Activated CD8-positive, alpha-beta memory T cell treated with anti-CD3 and anti-CD28 coated beads, Interleukin-2, amount 10 ng/mL, durations not matched to agents 7 days and 5 days (primary cell): ENCODE measurements around the gene VPS52. TPM values are rescaled to one million over a fixed set of nuclear protein-coding genes. Genes with fewer than 3 reads are reported as not detected.

Source experiments
- ATAC-seq: fragments of 150-1000 bp; cut with Tn5 transposase; one replicate; pipeline ENCODE4 v1.10.0; 2021; ENCODE audit warnings: moderate library complexity
- CTCF ChIA-PET: fragments of 350-600 bp; sonication (Branson Sonifier 250); formaldehyde crosslinking; loops from one replicate; lab custom pipeline; 2021; ENCODE audit warnings: antibody characterized with exemption; lab: Charles Lee
- DNase-seq: peaks from one replicate; pipeline ENCODE4 v3.0.0-alpha.2; 2020
- H3K27ac Mint-ChIP-seq: one replicate; pipeline ENCODE4 v1.8.0; 2021; ENCODE audit warnings: mild to moderate bottlenecking, mixed read lengths
- H3K27me3 Mint-ChIP-seq: one replicate; pipeline ENCODE4 v1.8.0; 2021; ENCODE audit warnings: mixed read lengths
- H3K36me3 Mint-ChIP-seq: one replicate; pipeline ENCODE4 v1.8.0; 2021; ENCODE audit warnings: mild to moderate bottlenecking, mixed read lengths
- H3K4me1 Mint-ChIP-seq: one replicate; pipeline ENCODE4 v1.8.0; 2021; ENCODE audit warnings: mixed read lengths
- H3K4me3 Mint-ChIP-seq: one replicate; pipeline ENCODE4 v1.8.0; 2021; ENCODE audit warnings: mild to moderate bottlenecking, moderate library complexity, mixed read lengths
- H3K9me3 Mint-ChIP-seq: one replicate; pipeline ENCODE4 v1.8.0; 2022; ENCODE audit warnings: low read depth, mixed read lengths
- total RNA-seq, 2 experiments: library from RNA; stranded (reverse); gene quantifications; one replicate each; pipeline ENCODE4 v1.2.3, GENCODE V29; 2021

Gene VPS52
- total RNA-seq, 2 experiments from 2014 or later: 60.6 to 63.3 TPM

GRCh38 chr6:33314515-33314942 lies 42.9 kb upstream of the VPS52 start:
- no peaks in the 10 kb centered on the region for H3K9me3 Mint-ChIP-seq
- CTCF ChIA-PET: no interaction called here
- DNase-seq: peak; percentile 87
- ATAC-seq: peak; percentile 34
- H3K27ac Mint-ChIP-seq: peak overlapping the region; percentile 99
- H3K27me3 Mint-ChIP-seq: no peaks in the 10 kb centered on the region
- H3K4me3 Mint-ChIP-seq: peak overlapping the region; percentile 98
- peaks cover 35% of the 10 kb centered on the region for H3K36me3 Mint-ChIP-seq
- H3K4me1 Mint-ChIP-seq: peaks cover 67% of the 10 kb centered on the region

- Mint-ChIP-seq H3K9me3 (no peaks in the 10 kb centered on the region), H3K36me3 (peaks cover 32% of the 10 kb centered on the region), H3K27me3 (no peaks in the 10 kb centered on the region), H3K27ac (peak within 1 kb of the TSS; percentile 99), H3K4me3 (peak within 1 kb of the TSS; percentile 98), H3K4me1 (peaks cover 63% of the 10 kb centered on the region)
- DNase-seq (peak; percentile 92), ATAC-seq (peak; percentile 55)
- CTCF ChIA-PET: interaction anchor here (1.6 to 4.3 kb wide), 4 partner anchors 14 to 112 kb away, joined by 8 to 37 read pairs (median 12); partner anchors contain the start of genes B3GALT4, PFDN6, RGL2 and WDR46
Observed at GRCh38 chr6:33313709-33314514, 42.2 kb upstream of the VPS52 start, which contains the start of gene TAPBP. TAPBP (minus strand) TSS chr6:33314078; CDS start chr6:33314041, 37 bp downstream.

GRCh38 chr6:33313105-33313708 lies 41.5 kb upstream of the VPS52 start:
- CTCF ChIA-PET: interaction anchor here (1.6 to 4.3 kb wide), 5 partner anchors 13 to 113 kb away, joined by 8 to 37 read pairs (median 12); partner anchors contain the start of genes B3GALT4, PFDN6, RGL2 and WDR46
- DNase-seq (peak; percentile 66), ATAC-seq (peak; percentile 2)
- Mint-ChIP-seq H3K36me3 (peaks cover 33% of the 10 kb centered on the region), H3K4me1 (peaks cover 62% of the 10 kb centered on the region), H3K27ac (peak overlapping the region; percentile 99), H3K4me3 (peak overlapping the region; percentile 98), H3K27me3 (no peaks in the 10 kb centered on the region), H3K9me3 (no peaks in the 10 kb centered on the region)

GRCh38 chr6:33312361-33313104 lies 40.9 kb upstream of the VPS52 start:
- ATAC-seq: peak; percentile 45
- H3K4me1 Mint-ChIP-seq: peaks cover 58% of the 10 kb centered on the region
- peak; percentile 91 for DNase-seq
- H3K4me3 Mint-ChIP-seq: peak overlapping the region; percentile 98
- H3K27ac Mint-ChIP-seq: peak overlapping the region; percentile 99
- H3K9me3 Mint-ChIP-seq: no peaks in the 10 kb centered on the region
- CTCF ChIA-PET: interaction anchor here (1.6 to 4.3 kb wide), 5 partner anchors 13 to 113 kb away, joined by 8 to 37 read pairs (median 12); partner anchors contain the start of genes B3GALT4, PFDN6, RGL2 and WDR46
- H3K36me3 Mint-ChIP-seq: peaks cover 32% of the 10 kb centered on the region
- H3K27me3 Mint-ChIP-seq: no peaks in the 10 kb centered on the region

- H3K36me3 Mint-ChIP-seq: peaks cover 55% of the 10 kb centered on the region
Observed at GRCh38 chr6:33306356-33306755, 34.7 kb upstream of the VPS52 start.

GRCh38 chr6:33305052-33305451 lies 33.4 kb upstream of the VPS52 start:
- no peak for ATAC-seq
- Mint-ChIP-seq H3K4me3 (no peak overlapping the region), H3K4me1 (peaks cover 33% of the 10 kb centered on the region), H3K9me3 (no peaks in the 10 kb centered on the region), H3K27me3 (no peaks in the 10 kb centered on the region), H3K27ac (no peak overlapping the region), H3K36me3 (peaks cover 56% of the 10 kb centered on the region)
- CTCF ChIA-PET: interaction anchor here (0.7 kb wide), 1 partner anchor 16 kb away, joined by 3 read pairs; the partner anchor contains the start of genes PFDN6 and WDR46
- DNase-seq: no peak

More at GRCh38 chr6:33306356-33306755, 34.7 kb upstream of the VPS52 start:
- Mint-ChIP-seq H3K27me3 (no peaks in the 10 kb centered on the region), H3K4me1 (peaks cover 32% of the 10 kb centered on the region), H3K9me3 (no peaks in the 10 kb centered on the region), H3K4me3 (no peak overlapping the region), H3K27ac (no peak overlapping the region)
- DNase-seq (no peak), ATAC-seq (no peak)
- CTCF ChIA-PET: interaction anchor here (1.2 kb wide), 1 partner anchor 101 kb away, joined by 3 read pairs; no protein-coding TSS in a partner anchor

DNA sequence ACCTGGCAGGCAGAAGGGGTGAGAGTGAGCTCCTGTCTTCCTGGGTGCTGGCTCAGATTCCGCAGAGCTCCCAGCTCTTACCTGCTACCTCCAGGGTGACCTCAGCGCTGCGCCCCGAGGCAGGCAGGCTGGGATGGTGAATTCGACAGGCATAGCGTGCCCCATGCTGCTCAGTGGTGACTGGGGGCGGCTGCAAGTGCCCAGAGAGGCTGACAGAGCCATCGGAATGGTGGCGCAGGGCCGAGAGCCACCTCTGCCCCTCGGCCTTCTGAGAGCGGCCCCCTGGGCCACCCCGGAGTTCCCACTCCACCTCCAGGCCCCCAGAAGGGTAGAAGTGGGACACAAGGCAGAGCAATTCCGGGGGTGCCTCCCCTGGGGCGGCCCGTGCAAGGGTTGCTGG lies 32.5 kb upstream of the VPS52 start:
- H3K4me3 Mint-ChIP-seq: no peak overlapping the region
- DNase-seq (no peak), ATAC-seq (no peak)
- H3K36me3 Mint-ChIP-seq: peaks cover 62% of the 10 kb centered on the region
- H3K9me3 Mint-ChIP-seq: no peaks in the 10 kb centered on the region
- H3K4me1 Mint-ChIP-seq: peaks cover 36% of the 10 kb centered on the region
- no peak overlapping the region for H3K27ac Mint-ChIP-seq
- CTCF ChIA-PET: no interaction called here
- H3K27me3 Mint-ChIP-seq: no peaks in the 10 kb centered on the region

DNA sequence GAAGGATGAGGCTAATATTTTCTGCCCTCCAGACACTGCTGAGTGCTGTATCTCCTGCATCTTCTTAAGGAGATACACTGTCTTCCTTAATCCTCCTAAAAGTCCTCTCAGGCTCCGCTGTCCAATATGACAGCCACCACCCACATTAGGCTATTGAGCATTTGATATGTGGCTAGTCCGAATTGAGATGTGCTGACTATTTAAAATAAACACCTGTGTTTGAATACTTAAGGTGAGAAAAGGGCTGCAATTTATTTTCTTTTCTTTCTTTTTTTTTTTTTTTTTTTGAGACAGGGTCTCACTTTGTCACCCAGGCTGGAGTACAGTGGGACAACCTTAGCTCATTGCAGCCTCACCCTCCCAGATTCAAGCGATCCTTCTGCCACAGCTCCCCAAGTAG lies 30.2 kb upstream of the VPS52 start:
- H3K27ac Mint-ChIP-seq: no peak overlapping the region
- DNase-seq: no peak
- no peak overlapping the region for H3K4me3 Mint-ChIP-seq
- H3K27me3 Mint-ChIP-seq: no peaks in the 10 kb centered on the region
- H3K9me3 Mint-ChIP-seq: no peaks in the 10 kb centered on the region
- CTCF ChIA-PET: interaction anchor here (1.1 to 5.4 kb wide), 5 partner anchors 10 to 43 kb away, joined by 3 to 37 read pairs (median 4); partner anchors contain the start of genes B3GALT4, PFDN6, TAPBP and WDR46
- peaks cover 48% of the 10 kb centered on the region for H3K36me3 Mint-ChIP-seq
- ATAC-seq: no peak
- peaks cover 37% of the 10 kb centered on the region for H3K4me1 Mint-ChIP-seq

DNA sequence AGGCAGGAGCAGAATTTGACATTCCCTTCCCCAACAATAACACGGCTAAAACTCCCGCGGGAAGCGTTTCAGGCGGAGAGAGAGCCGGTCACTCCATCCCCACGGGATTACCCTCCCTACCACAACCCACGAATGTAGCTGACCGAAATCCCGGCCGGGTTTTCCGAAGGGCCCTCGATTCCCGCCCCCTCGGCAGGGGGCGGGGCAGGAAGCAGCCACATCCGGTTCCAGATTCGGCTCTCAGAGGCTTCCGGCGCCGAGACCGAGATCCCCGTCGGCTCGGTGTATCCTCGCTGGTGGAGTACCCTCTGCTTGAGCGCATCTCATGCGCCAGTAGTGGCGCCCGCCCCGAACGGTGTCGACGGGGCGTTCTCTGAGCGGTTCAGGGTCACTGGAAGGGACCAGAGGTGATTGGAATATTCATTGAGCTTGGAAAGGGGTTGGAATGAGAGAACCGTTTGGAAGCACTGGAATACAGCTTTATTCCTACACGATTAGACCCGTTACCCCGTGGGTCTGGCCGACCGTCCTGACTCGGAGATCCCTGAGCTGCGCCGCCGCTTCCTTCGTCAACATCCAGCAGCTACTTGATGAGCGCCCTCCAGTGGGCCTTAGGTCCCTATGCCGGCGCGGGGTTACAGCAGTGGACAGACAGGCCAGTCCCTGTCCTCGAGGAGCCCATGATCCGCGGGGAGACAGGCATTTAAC lies 27.7 kb upstream of the VPS52 start:
- H3K9me3 Mint-ChIP-seq: no peaks in the 10 kb centered on the region
- peak overlapping the region; percentile 99 for H3K27ac Mint-ChIP-seq
- CTCF ChIA-PET: interaction anchor here (0.8 to 5.4 kb wide), 16 partner anchors 9 to 286 kb away, joined by 3 to 37 read pairs (median 6); partner anchors contain the start of genes B3GALT4, PFDN6, RPS18 and TAPBP
- peak overlapping the region; percentile 90 for H3K4me3 Mint-ChIP-seq
- H3K27me3 Mint-ChIP-seq: no peaks in the 10 kb centered on the region
- peaks cover 34% of the 10 kb centered on the region for H3K4me1 Mint-ChIP-seq
- DNase-seq: peak; percentile 95
- peak; percentile 85 for ATAC-seq
- peaks cover 35% of the 10 kb centered on the region for H3K36me3 Mint-ChIP-seq

GRCh38 chr6:33298773-33299236 lies 27.1 kb upstream of the VPS52 start, which contains the start of gene RGL2:
RGL2 (minus strand) TSS chr6:33298942; CDS start chr6:33298610, 332 bp downstream.
- ATAC-seq: peak; percentile 53
- Mint-ChIP-seq H3K9me3 (no peaks in the 10 kb centered on the region), H3K27me3 (no peaks in the 10 kb centered on the region), H3K27ac (peak within 1 kb of the TSS; percentile 99), H3K4me3 (peak within 1 kb of the TSS; percentile 90), H3K36me3 (peaks cover 33% of the 10 kb centered on the region), H3K4me1 (peaks cover 33% of the 10 kb centered on the region)
- DNase-seq: peak; percentile 83
- CTCF ChIA-PET: interaction anchor here (1.0 to 5.4 kb wide), 14 partner anchors 10 to 287 kb away, joined by 3 to 37 read pairs (median 8); partner anchors contain the start of genes B3GALT4, PFDN6, RPS18 and TAPBP

DNA sequence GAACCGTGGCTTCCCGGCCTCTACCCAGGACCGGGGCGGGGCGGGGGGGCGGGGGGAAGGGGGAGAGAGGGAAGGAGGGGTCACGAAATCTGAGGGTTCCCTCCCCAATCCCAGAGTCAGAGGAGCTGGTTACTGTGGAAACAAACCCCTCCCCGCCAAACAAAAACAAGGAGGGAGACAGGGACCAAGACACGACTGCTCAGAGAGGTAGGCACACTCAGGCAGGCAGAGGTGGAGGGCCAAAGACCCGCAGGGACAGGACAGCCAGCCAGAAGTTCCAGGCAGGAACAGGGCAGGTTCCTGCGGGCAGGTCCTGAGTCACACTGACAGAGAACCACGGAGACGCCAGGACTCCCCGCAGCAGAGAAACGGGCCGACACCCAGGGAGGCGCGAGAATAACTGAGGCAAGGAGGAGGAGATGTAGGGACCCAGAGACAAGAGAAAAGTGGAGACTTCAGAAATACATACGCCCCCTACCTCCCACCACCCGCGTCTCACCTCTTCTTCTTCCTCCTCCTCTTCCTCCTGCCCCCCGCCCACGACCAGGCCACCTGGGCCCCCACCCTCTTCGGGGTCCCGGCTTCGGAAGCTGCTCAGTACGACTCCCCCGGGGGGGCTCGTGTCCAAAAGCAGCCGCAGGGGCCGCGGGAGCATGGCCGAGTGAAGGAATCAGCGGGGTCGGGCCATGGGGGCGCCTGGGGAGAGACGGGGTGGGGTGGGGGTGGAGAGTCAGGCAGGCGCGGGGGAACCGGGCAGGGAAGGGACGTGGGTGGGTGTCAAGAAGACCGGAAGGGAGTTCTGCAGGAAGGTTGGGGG lies 26.5 kb upstream of the VPS52 start:
- peak overlapping the region; percentile 90 for H3K4me3 Mint-ChIP-seq
- no peaks in the 10 kb centered on the region for H3K9me3 Mint-ChIP-seq
- peak; percentile 79 for DNase-seq
- H3K4me1 Mint-ChIP-seq: peaks cover 30% of the 10 kb centered on the region
- peak; percentile 38 for ATAC-seq
- peaks cover 27% of the 10 kb centered on the region for H3K36me3 Mint-ChIP-seq
- no peaks in the 10 kb centered on the region for H3K27me3 Mint-ChIP-seq
- CTCF ChIA-PET: interaction anchor here (0.6 to 5.4 kb wide), 15 partner anchors 9 to 325 kb away, joined by 3 to 37 read pairs (median 7); partner anchors contain the start of genes B3GALT4, PFDN6, RPS18 and TAPBP
- peak overlapping the region; percentile 99 for H3K27ac Mint-ChIP-seq
